Activated T-cell treated with anti-CD3 and anti-CD28 coated beads for 48 hours (primary cell): Measurements from ENCODE around the gene GKN2.
A peak's percentile ranks its signal among the peaks of the same experiment; 100 is the strongest.
"Not testable (repeated sequence)": the region's sequence is repeated elsewhere in the genome, so short reads cannot be mapped to it uniquely, and the experiment has no call there.

Experiments
- DNase-seq: peaks from one replicate; pipeline ENCODE4 v3.0.0-alpha.2; 2020; ENCODE audit warnings: low read depth

Gene GKN2

DNA sequence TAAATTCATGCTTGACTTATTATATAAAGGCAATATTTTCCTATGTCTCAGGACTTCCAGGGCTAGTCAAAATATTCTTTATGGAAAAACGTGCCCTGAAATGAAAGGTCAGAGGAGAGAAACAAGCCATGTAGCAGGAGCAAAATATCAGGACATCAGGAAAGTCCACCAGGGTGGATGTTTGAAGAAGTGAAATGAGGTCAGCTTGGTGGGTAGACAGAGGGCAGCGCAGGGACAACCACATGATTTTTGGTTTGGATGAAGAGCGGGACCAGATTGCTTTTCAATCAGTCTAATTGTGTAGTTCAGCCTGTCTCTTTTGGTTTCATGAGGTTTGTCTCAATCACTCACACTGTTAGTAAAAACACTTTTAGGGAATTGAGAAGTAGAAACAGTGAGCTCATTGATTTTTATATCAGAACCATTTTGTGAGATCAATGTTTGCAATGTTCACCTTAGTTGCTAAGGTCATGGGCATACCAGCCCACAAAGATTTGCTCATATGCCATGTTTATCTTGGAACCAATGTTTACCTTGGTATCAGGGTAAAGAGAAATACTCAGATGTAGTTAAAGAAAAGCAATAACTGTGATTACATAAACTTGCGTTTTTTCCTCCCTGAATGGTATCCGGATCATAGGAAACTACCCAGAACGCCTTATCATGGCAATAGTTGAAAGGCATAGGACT, 32.1 kb downstream of the GKN2 start:
- DNase-seq, result no peak

DNA sequence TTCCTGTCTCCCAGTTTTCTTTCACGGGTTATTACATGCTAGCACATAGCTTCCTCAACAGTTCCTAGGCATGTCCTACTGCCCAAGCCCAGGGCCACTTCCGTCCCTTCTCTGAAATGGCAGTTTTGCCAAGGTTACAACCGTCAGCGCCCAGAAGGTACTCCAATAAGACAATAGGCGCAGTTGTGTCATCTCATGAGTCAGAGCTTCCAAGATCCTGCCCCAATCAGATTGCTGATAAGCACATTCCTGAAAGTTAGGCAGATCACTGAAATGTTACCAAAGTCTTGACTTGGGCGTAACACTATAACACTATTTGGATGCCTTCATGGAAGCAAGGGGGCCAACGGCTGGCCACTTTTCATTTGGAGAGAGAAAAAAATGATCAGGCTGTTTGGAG, 34.2 kb downstream of the GKN2 start:
- no peak for DNase-seq

DNA sequence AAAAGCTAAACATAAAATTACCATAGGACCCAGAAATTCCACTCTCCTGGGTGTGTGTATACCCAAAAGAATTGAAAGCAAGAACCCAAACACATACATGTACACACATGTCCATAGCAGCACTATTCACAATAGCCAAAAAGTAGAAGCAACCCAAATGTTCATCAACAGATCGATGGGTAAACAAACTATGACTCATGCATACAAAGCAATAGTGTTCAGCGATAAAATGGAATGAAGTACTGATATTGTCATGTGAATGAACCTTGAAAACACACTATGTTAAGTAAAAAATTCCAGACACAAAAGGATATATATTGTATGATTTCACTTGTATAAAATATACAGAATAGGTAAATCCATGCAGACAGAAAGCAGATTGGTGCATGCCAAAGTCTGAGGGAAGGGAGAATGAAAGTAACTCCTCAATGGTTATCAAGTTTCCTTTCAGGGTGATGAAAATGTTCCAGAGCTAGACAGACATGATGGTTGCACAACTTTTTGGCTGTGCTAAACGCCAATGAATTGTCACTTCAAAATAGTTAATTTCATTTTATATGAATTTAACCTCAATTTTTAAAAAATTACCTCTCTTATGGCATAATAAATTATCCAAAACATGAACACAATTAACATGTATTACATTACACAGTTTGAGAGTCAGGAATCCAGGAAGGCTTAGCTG, 35.5 kb downstream of the GKN2 start:
- no peak for DNase-seq

DNA sequence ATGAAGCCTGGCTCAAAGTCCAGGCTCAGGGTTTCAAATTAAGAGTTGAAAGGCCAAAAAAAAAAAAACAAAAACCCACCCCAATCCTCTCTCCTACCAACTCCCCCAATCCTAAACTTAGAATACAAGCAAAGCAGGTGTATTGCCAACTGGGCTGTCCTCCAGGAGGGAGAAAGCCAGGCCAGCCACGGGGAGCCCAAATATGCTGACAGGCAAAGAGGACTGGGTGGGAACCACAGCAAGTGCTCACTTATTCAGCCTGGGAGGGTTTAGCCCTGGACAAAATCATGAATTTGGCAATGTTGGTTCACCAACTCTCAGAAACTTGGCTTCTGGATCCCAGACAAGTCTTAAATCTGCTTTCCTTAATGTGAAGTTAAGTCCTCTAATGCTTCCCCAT, 36.5 kb downstream of the GKN2 start:
- no peak for DNase-seq

DNA sequence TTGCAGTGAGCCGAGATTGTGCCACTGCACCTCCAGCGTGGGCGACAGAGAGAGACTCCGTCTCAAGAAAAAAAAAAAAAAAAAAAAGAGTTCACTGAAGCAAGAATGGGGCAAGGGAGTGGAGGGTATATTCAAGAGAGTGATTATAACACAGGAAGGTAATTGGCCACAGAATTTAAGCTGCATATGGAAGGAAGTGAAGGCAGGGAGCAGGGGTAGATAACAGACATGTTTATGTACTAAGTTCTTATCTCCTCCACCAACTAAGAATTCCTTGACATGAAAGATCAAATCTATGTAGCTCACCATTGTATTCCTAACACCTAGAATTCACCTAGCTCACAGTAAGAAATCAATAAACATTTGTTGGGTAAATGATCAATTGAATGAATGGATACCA, 37.3 kb downstream of the GKN2 start:
- DNase-seq, result no peak

DNA sequence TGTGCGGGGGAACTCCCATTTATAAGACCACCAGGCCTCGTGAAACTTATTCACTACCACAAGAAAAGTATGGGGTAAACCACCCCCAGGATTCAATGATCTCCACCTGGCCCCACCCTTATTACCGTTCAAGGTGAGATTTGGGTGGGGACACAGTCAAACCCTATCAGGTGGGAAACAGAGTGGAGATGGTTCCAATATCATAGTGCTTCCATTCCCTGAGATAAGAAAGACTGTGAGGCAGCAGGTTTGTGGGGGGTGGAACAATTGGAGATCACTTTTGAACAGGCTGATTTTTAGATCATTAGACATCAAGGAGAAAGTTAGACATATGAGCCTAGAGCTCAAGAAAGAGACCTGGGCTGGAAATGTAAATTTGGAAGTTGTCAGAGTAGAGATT, 39.3 kb downstream of the GKN2 start:
- DNase-seq, result no peak

DNA sequence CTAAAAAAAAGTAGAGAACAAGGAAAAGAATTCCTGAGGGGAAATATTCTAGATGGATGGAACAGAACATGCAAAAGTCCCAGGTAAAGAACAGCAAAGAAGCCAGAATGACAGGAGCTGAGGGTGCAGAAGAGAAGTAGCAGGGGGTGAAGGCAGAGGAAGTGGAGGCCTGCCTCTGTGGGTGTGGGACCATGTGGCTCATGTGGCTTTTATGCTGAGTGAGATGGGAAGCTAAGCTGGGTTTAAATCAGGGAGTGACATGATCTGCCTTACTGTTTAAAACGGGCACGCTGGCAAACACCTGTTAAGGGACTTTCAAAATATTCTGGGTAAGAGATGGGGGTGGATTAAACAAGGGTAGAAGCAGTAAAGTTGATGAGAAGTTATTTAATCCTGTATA, 40.0 kb downstream of the GKN2 start:
- DNase-seq, result no peak

DNA sequence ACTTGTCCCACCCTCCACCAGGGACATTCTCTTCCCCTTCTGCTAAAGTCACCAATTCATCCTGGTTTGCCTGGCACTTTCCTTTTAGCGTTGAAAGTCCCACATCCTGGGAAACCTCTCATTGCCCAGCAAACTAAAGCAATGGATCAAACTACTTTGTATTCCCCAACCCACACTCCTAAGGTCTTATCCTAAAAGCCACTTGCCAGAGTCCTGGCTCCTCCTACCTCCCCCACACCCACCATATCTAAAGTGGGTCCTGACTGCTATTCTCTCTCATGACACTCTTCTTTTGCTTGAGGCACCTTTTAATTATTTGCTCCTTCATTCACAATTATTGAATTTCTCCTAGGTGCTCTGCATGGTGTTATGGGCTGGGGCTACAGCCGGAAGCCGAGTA, 40.6 kb downstream of the GKN2 start:
- no peak for DNase-seq

DNA sequence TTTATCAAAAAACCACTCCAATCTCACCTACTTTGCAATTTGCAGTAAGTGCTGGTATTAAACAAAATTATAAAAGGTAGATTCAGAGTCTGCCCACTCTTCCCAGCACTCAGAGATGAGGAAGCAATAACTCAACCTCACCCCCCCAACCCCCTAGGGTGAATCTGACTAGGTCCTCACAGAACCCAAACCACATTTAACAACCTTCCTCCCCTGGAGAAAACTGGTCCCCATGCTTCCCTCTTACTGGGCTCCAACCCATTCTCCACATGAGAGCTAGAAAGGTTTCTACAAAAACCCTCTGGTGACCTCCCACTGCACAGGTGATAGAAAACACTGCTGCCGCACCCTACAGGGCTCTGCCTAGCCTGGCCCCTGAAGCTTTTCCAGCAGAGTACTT, 41.0 kb downstream of the GKN2 start:
- DNase-seq, result no peak

DNA sequence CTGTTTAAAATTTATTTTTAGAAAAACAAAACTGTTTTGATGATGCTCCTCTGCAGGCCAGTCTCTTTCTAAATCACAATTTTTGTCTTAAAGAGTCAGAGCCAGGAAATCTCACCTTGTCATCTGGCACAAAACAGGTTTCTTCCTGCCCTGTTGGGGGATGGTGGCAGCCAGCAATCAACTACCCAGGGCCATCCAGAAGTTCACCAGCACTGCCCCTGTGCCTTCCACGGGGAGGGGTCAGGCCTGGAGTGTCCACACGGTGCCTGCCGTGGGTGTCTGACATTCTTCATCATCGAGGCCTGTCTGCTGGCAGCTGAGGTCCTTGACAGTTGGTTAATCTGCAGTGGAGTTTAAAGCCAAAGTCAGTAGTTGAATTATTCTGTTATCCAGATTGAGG, 41.4 kb downstream of the GKN2 start:
- no peak for DNase-seq

DNA sequence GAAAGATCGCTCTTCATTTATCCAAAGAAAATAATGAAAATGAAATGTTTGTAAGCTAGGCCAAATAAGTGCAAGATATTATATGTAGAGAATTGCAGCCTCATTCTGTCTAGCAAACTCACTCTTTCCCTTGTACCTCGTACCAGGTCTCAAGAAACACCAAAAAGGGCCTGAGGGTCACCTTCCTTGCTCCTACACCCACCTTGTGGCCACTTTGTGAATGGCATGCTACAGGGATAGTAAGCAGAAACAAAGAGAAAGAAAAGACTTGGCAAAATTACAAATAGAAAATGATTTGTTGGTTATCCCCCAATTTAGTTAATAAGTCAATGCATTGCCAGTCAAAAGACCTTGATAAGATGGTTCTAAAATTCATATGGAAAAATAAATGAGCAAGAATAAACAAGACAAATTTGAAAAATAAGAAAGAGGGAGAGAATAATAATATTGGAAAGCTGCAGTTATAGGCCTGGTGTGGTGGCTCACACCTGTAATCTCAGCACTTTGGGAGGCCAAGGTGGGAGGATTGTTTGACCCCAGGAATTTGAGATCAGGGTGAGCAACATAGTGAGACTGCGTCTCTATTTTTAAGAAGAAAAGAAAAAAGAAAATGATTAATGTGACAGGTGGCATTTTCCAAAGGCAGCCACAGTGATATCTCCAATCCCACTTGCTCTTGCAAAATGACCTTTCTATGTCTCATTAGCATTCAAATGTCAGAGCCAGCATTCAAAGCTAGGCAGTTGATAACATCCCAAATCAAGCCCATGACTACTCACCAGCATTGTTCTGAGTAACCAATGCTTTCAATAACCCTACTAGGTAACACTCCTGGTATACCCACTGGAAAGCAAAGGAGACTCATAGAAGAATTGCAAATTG, 42.7 kb downstream of the GKN2 start:
- peak; percentile 63 for DNase-seq

DNA sequence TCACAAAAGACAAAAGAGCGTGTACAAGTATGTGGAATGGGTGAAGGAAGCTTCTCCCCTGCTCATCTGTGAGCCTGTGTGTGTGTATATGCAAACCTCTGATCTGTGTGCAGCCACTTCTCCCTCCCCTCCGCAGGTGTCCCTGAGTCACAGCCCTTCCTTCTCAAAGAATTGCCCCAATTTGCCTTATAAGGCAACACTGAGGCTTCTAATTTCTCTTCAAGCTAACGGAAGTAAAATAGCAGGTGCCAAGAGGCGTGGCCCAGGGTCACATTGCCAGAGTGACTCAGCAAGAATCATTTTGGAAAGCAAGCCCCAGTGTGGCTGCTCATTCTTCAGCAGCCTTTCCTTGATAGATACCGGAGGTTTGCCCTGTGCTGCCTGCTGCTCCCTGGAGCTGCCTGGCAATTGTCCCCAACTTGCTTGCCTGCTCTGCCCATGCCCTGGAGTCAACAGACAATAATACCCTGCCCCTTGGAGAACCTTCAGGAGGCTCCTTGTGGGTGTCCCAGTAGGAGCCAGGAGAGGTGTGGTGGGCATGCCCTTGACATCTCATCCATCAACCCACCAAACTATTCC, 44.2 kb downstream of the GKN2 start:
- peak; percentile 70 for DNase-seq

DNA sequence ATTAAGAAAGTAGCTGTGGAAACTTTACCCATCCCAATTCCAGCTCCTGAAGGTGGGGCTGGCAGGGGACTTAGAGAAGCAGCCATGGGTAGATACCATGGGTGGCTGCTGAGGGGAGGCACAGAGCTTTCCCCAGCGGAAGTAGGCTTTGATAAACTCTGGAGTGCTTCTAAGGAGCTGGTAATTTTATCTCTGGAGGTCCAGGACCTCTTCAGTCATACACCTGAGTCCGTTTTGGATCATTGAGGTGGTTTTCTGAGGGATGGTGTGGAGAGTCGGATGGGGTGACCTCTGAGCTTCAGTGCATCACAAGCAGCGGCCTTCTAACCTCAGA, 44.8 kb downstream of the GKN2 start:
- DNase-seq, result no peak

DNA sequence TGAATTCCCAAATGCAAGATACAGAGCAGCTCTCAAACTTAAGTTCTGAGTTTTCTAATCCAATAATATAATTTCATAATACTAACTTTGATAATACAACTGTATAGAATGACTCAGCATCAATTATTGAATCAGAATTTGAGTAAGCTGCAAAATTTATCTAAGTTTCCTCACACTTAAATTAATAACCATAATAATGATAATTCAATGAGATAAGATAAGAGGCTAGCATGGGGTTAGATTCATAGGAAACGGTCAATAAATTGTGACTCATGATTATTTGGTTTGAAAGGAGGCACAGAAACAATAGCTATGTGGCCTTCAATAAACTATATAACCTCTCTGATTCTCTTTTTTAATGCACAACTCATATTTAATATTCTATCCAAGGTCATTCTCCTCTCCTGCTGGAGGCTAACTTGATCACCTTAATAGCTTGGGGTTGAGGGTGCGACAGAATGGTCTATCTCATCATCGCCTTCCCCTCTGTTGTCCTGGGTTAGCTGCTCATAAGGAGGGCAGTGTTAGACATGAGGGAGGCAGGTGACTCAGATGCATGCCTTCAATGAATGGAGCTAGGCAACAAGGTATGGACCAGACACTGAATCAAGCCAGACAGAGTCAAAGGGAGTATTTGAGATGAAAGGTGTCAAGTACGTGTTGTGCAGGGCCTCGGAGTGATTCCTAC, 45.3 kb downstream of the GKN2 start:
- no peak for DNase-seq

DNA sequence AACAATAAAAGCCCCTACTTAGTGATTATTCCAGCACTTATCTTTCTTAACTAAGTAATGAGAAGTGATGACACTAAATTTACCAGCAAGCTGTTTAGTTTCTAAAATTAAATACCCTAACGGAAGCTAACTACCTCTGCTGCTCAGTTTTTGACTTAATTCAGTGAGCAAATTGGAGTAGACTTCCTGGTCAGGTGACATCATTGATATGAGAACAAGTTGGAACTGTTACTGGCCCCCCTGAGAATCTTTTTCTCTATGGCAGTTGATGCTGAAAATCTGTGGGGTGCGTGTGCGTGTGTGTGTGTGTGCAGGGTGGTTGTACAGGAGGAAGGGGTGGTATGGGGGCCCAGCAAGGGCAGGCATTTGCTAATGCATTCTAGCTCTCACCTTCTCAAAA, 46.0 kb downstream of the GKN2 start:
- no peak for DNase-seq

DNA sequence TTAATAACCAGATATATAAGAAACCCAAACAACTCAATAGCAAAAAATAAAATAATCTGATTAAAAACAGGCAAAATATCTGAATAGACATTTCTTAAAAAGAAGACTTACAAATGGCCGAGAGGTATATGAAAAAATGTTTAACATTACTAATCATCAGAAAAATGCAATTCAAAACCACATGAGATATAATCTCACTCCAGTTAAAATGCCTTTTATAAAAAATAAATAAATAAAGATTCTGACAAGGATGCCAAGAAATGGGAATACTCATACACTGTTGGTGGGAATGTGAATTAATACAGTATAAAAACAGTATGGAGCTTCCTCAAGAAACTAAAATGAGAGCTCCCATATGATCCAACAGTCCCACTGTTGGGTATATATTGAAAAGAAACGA, 47.6 kb downstream of the GKN2 start:
- no peak for DNase-seq

DNA sequence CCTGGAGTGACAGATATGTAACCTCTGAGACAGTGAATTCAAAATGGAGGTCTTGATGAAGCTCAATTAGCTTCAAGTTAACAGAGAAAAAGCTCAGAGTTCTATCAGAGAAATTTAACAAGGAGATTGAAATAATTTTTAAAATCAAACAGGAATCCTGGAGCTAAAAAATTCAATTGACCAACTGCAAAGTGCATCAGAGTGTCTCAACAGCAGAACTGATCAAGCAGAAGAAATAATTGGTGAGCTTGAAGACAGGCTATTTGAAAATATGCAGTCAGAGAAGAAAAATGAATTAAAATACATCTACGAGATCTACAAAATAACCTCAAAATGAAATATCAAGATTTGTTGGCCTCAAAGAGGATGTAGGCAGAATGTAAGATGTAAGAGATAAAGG, 51.1 kb downstream of the GKN2 start:
- DNase-seq, result no peak

DNA sequence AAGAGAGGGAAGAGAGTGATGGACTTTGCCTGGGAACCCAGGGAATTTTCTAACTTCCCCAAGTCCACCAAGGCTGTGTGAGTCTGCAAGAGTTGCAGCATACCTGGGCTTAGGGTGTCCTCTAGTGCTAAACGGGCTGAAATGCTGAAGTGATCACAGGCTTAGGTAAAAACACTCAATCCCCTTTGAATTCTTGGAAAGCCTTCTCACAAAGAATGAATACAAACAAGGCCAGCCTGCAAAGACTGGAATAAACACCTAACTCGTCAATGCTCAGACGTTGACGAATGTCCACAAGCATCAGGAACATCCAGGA, 51.5 kb downstream of the GKN2 start:
- DNase-seq, result no peak

DNA sequence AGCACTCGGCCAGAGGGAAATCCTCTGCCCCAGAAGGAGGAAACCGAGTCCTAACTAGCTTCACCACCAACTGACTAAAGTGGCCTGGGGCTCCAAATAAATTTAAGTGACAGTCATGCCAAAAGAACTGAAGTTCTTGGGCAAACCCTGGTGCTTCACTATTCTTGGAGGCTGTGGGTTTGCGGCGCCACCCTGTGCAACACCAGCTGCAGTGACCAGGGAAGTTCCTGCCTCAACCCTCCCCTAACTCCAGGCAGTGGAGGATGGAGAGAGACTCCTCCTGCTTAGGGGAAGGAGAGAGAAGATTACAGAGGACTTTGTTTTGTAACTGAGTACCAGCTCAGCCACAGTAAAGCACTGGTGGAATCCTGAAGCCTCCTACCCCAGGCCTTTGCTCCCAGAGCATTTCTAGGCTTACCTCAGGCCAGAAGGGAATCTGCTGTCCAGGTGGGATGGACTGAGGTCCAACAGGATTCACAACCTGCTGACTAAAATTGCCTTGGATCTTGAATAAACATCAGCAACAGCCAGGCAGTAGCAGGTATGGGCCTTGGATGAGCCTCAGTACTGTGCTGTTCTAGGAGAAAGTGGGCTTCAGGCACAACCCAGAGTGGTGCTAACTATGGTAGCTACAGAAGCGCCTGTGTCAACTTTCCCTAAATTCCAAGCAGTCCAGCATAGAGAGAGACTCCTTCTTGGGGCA, 52.0 kb downstream of the GKN2 start:
- DNase-seq, result no peak

DNA sequence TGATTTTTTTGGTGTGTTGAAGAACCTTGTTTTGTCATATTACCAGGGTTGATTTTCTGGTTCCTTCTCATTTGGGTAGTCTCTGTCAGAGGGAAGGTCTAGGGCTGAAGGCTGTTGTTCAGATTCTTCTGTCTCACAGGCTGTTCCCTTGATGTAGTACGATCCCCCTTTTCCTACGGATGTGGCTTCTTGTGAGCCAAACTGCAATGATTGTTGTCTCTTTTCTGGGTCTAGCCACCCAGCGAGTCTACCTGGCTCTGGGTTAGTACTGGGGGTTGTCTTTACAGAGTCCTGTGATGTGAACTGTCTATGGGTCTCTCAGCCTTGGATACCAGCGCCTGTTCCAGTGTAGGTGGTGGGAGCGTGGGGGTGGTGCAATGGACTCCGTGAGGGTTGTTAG, 56.7 kb downstream of the GKN2 start:
- DNase-seq, result not testable (repeated sequence)
